ENCODE measurements around the gene TMEM156. TPM values are rescaled to one million over a fixed set of nuclear protein-coding genes. Genes with fewer than 3 reads are reported as not detected.

Gene TMEM156
- total and polyA plus RNA-seq, 12 donors: 0.10 to 1.1 (median 0.13) TPM; not detected in 7

DNA sequence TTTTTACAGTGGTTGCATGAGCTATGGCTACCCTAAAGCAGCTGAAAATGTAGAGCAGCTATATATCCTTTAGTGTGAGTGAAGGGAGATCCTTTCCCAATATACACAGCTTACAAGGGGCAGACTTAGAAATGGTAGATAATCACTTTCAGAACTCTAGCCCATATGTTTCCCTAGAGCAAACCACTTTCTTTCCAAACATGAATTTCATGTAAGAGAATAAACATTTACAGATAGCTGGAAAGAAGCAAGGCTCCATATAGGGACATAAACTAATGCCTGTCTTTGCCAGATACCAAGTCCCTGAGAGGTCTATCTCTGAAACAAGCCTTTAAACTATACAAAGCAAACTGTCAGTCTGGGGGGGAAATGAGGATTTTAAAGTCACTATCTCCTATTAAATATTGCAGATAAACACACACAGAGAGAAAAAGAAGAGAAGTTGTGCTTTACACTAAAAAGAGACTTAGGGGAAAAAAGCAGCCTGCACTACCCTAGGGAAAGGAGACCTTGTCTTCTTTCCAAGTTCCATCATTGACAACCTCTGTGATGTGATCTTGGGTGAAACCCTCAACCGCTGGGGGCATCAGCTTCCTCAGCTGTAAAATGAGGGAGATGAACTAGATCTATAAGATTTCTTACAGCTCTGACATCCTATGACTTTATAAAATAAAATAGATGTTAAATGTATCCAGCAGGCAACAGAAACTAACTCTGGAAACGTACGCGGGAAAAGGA, 73.6 kb downstream of the TMEM156 start:
- H3K27ac ChIP-seq: no peak overlapping the region

DNA sequence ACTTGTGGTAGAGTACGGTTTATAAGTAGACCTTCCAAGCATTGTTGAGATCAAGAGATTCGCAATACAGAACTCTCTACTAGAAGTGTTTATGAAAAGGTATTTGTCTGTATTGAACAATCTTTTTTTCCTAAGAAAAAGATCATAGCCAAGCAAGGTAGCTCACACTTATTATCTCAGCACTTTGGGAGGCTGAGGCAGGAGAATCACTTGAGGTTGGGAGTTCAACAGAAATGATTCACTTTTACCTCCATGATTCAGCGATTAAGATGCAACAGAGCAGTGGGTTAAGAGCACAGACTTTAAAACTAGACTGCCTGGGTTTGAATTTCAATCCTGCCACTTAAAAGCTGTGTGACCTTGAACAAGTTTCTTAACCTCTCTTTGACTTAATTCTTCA, 74.3 kb downstream of the TMEM156 start:
- H3K4me3 ChIP-seq: no peak overlapping the region
- peaks cover 0 to 4% (median 0%) of the 10 kb centered on the region in 9 donors for H3K4me1 ChIP-seq
- TF ChIP-seq, protein P1, sequence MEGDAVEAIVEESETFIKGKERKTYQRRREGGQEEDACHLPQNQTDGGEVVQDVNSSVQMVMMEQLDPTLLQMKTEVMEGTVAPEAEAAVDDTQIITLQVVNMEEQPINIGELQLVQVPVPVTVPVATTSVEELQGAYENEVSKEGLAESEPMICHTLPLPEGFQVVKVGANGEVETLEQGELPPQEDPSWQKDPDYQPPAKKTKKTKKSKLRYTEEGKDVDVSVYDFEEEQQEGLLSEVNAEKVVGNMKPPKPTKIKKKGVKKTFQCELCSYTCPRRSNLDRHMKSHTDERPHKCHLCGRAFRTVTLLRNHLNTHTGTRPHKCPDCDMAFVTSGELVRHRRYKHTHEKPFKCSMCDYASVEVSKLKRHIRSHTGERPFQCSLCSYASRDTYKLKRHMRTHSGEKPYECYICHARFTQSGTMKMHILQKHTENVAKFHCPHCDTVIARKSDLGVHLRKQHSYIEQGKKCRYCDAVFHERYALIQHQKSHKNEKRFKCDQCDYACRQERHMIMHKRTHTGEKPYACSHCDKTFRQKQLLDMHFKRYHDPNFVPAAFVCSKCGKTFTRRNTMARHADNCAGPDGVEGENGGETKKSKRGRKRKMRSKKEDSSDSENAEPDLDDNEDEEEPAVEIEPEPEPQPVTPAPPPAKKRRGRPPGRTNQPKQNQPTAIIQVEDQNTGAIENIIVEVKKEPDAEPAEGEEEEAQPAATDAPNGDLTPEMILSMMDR (IDR thresholded peaks at IDR 0.05): no peak
- peaks cover 0 to 7% (median 0%) of the 10 kb centered on the region in 7 donors for H3K27me3 ChIP-seq
- H3K9me3 ChIP-seq: no peaks in the 10 kb centered on the region
- no peaks in the 10 kb centered on the region for H3K36me3 ChIP-seq
- ATAC-seq (no peak), DNase-seq (no peak)
- H3K27ac ChIP-seq: no peak overlapping the region
- WGBS, 2 donors: 95 to 97% methylated on average over 3 of the region's 3 CpGs
- intact Hi-C loops (cut with DNase I): no loop called here

More for the DNA sequence above, 73.6 kb downstream of the TMEM156 start:
- DNase-seq (no peak), ATAC-seq (no peak)
- Histone ChIP-seq H3K27me3 (peaks cover 0 to 7% (median 0%) of the 10 kb centered on the region in 7 donors), H3K4me3 (no peak overlapping the region), H3K36me3 (no peaks in the 10 kb centered on the region), H3K9me3 (no peaks in the 10 kb centered on the region), H3K4me1 (peaks cover 0 to 4% (median 0%) of the 10 kb centered on the region in 9 donors)
- 64 to 92% methylated on average over 4 of the region's 4 CpGs for WGBS, 2 donors
- intact Hi-C loops (cut with DNase I): no loop called here
- TF ChIP-seq, protein P1 (IDR thresholded peaks at IDR 0.05): no peak

DNA sequence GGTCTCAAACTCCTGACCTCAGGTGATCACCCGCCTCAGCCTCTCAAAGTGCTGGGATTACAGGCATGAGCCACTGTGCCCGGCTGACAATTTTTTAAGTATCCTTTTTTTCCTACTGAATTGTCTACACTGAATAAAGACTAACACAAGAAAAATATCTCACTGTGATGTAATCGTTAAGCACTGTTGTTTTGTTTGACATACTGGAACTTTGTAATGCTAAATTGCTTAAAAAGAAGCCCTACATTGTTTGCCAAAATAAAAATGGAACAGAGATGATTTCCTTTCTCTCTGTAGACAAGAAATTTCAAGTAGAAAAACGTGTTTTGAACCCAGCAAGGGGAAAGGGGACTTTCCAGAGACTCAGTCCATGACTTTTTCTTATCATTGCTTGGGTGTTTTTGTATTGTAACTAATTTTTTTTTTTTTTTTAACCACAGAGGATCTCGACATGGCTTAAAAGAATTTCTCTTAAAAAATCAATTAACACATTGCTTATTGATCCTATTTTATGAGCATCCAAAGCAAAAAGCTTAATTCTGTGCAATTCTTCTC, 74.9 kb downstream of the TMEM156 start:
- no peak for DNase-seq
- Histone ChIP-seq H3K36me3 (no peaks in the 10 kb centered on the region), H3K4me1 (peaks cover 0 to 4% (median 0%) of the 10 kb centered on the region in 9 donors), H3K27me3 (peaks cover 0 to 7% (median 0%) of the 10 kb centered on the region in 7 donors), H3K27ac (peak overlapping the region in 1 of 10 donors; percentile 36), H3K4me3 (no peak overlapping the region), H3K9me3 (no peaks in the 10 kb centered on the region)
- intact Hi-C loops (cut with DNase I): no loop called here
- WGBS, 2 donors: 49 to 51% methylated on average over 5 of the region's 5 CpGs
- TF ChIP-seq, protein P1 (IDR thresholded peaks at IDR 0.05): no peak
- ATAC-seq: no peak

DNA sequence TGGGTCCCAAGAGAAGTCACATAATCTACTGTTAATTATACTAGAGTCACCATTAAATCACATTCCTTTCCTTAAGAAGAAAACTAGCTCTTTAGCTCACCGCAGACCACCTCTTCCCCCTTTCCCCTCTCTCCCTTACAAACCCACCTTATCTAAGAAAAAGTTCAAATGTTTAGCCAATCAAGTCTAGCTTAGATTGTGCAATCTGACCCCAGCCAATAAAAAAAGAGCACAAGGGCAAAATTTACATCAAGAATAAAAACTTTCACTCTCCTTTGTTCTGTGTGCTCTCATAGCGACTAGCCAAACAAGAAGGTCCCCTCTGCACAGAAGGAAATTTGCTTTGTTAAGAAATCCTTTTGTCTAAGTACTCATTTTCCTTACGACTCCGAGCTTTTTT, 76.3 kb downstream of the TMEM156 start:
- no peaks in the 10 kb centered on the region for H3K9me3 ChIP-seq
- H3K27me3 ChIP-seq: peaks cover 0 to 7% (median 0%) of the 10 kb centered on the region in 7 donors
- DNase-seq: no peak
- no peak overlapping the region for H3K27ac ChIP-seq
- peaks cover 0 to 4% (median 0%) of the 10 kb centered on the region in 9 donors for H3K4me1 ChIP-seq
- no peak overlapping the region for H3K4me3 ChIP-seq
- TF ChIP-seq, protein P1 (IDR thresholded peaks at IDR 0.05): no peak
- intact Hi-C loops (cut with DNase I): no loop called here
- no peak for ATAC-seq
- H3K36me3 ChIP-seq: no peaks in the 10 kb centered on the region
- WGBS, 2 donors: 91 to 94% methylated on average over 4 of the region's 4 CpGs
